Nephron (organoid): ENCODE data around the gene MDFIC2.

Experiments used
- H3K27ac Mint-ChIP-seq, 3 experiments: 2 replicates each; pipeline ENCODE4 v1.8.0; 2020; ENCODE audit warnings: mixed read lengths in 3 of 3, mild to moderate bottlenecking in 2 of 3, moderate library complexity in 1 of 3
- H3K27me3 Mint-ChIP-seq: 2 replicates; pipeline ENCODE4 v1.8.0; 2021; ENCODE audit warnings: low read depth, mild to moderate bottlenecking, moderate library complexity, mixed read lengths
- H3K36me3 Mint-ChIP-seq: 2 replicates; pipeline ENCODE4 v1.8.0; 2020; ENCODE audit warnings: low read depth, mixed read lengths
- H3K4me1 Mint-ChIP-seq: 2 replicates; pipeline ENCODE4 v1.8.0; 2020; ENCODE audit warnings: mixed read lengths
- H3K4me3 Mint-ChIP-seq, 3 experiments: 2 replicates each; pipeline ENCODE4 v1.8.0; 2020; ENCODE audit warnings: mild to moderate bottlenecking in 3 of 3, mixed read lengths in 3 of 3, moderate library complexity in 2 of 3
- H3K9me3 Mint-ChIP-seq: 2 replicates; pipeline ENCODE4 v1.8.0; 2020; ENCODE audit warnings: mixed read lengths
- TF ChIP-seq, protein P1 (sequence below), 3 experiments: fragments of 200-600 bp; sonication (generic); IDR thresholded peaks; one replicate each; pipeline ENCODE4 v1.5.0; 2021; ENCODE audit warnings: antibody characterized with exemption in 3 of 3; ENCODE audit not compliant: unreplicated experiment in 3 of 3

The MDFIC2 gene

DNA sequence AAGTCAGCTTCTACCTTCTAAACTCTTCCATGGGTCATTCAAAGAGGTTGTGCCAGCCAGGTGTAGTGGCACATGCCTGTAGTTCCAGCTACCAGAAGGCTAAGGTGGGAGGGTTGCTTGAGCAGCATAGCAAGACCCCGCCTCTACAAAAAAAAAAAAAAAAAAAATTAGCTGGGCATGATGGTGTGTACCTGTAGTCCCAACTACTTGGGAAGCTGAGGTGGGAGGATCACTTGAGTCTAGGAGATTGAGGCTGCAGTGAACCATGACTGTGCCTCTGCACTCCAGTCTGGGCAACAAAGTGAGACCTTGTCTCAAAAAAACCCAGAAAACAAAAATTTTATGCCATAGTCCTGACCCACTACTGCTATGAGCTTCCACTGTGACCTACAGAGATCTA is 126.8 kb downstream of the MDFIC2 start:
- Mint-ChIP-seq H3K27me3 (no peaks in the 10 kb centered on the region), H3K36me3 (no peaks in the 10 kb centered on the region), H3K27ac (no peak overlapping the region), H3K9me3 (no peaks in the 10 kb centered on the region), H3K4me1 (peaks cover 10% of the 10 kb centered on the region), H3K4me3 (no peak overlapping the region)
- TF ChIP-seq, protein P1, sequence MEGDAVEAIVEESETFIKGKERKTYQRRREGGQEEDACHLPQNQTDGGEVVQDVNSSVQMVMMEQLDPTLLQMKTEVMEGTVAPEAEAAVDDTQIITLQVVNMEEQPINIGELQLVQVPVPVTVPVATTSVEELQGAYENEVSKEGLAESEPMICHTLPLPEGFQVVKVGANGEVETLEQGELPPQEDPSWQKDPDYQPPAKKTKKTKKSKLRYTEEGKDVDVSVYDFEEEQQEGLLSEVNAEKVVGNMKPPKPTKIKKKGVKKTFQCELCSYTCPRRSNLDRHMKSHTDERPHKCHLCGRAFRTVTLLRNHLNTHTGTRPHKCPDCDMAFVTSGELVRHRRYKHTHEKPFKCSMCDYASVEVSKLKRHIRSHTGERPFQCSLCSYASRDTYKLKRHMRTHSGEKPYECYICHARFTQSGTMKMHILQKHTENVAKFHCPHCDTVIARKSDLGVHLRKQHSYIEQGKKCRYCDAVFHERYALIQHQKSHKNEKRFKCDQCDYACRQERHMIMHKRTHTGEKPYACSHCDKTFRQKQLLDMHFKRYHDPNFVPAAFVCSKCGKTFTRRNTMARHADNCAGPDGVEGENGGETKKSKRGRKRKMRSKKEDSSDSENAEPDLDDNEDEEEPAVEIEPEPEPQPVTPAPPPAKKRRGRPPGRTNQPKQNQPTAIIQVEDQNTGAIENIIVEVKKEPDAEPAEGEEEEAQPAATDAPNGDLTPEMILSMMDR (IDR thresholded peaks at IDR 0.05; ENCODE audit: unreplicated experiment in 3 of 3) = no peak

DNA sequence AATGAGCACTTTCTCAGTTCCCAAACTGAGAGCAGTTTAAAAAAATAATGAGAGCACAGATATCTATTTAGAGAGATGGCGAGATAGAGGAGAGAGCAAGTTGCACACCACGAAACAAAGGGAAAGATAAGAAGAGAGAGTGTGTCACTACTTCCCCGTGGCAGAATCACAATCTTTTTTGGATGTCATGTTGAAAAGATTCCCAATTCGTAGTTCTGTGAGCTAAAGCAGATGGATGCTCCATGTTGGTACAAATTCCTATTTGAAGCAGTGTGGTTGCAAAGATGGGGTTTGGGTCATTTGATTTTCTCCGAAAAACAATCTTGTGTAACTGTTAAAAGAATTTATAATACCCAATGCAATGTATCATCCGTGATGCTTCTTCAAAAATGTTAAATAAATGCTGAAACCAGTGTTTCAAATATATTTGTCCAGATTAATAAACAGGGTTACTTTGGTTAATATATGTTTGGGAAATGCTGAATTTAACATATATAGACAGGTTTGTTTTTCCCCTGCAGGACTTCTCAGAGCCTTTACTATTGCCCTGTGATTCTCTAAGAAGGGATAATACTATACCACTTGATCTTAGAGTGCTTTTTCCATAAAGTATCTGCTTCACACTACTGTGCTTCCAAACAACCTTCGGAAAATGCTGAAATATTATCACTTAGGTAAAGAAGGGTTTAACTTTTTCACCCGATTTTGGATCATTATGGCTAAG is 128.5 kb downstream of the MDFIC2 start:
- no peaks in the 10 kb centered on the region for H3K36me3 Mint-ChIP-seq
- peaks cover 10% of the 10 kb centered on the region for H3K4me1 Mint-ChIP-seq
- H3K27ac Mint-ChIP-seq = no peak overlapping the region
- H3K27me3 Mint-ChIP-seq = no peaks in the 10 kb centered on the region
- TF ChIP-seq, protein P1 (IDR thresholded peaks at IDR 0.05; ENCODE audit: unreplicated experiment in 3 of 3) = no peak
- H3K4me3 Mint-ChIP-seq = no peak overlapping the region
- H3K9me3 Mint-ChIP-seq = no peaks in the 10 kb centered on the region

DNA sequence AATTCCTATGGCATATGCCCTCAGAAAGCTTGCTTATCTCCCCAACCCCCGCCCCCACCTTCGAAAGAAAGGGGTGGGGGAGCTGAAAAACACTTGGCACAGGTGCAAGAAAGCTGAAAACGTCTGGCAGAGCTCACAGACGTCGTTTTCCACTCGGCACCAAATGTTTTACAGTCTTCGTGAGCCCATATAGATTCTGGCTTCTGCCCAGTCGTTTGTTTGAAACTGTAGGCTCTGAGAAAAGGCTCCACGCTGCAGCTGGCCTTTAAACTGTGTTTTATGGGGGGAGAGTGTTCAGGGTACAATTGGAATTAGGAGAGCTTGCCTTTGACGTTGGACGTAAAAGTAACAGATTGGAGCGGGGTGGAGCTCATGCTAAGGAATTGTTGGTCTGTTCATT is 130.3 kb downstream of the MDFIC2 start:
- H3K4me3 Mint-ChIP-seq = no peak overlapping the region
- TF ChIP-seq, protein P1 (IDR thresholded peaks at IDR 0.05; ENCODE audit: unreplicated experiment in 3 of 3) = no peak
- no peaks in the 10 kb centered on the region for H3K27me3 Mint-ChIP-seq
- H3K9me3 Mint-ChIP-seq = no peaks in the 10 kb centered on the region
- no peaks in the 10 kb centered on the region for H3K36me3 Mint-ChIP-seq
- H3K4me1 Mint-ChIP-seq = peaks cover 10% of the 10 kb centered on the region
- H3K27ac Mint-ChIP-seq = peak overlapping the region in 1 of 3 experiments; percentile 8

DNA sequence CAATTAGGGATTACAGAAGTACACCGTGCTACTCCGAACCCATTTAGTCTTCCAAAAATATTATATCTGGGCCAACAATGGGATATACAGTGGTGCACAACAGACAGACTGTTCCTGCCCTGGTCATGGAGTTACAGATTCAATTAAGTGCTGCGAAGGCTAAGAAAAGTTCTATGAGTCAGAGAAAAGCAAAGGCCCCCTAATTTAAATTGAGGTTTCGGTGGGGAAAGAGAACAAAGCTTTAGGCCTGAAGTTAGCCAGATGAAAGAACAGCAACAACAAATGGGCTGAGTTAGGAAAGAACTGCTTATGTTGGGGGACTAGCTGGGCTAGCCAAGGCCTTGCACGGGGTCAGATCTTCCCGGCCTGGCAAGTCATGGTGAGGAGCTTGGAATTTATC is 131.8 kb downstream of the MDFIC2 start:
- no peaks in the 10 kb centered on the region for H3K27me3 Mint-ChIP-seq
- H3K4me3 Mint-ChIP-seq = no peak overlapping the region
- TF ChIP-seq, protein P1 (IDR thresholded peaks at IDR 0.05; ENCODE audit: unreplicated experiment in 3 of 3) = no peak
- peaks cover 10% of the 10 kb centered on the region for H3K4me1 Mint-ChIP-seq
- H3K27ac Mint-ChIP-seq = no peak overlapping the region
- H3K36me3 Mint-ChIP-seq = no peaks in the 10 kb centered on the region
- H3K9me3 Mint-ChIP-seq = no peaks in the 10 kb centered on the region

DNA sequence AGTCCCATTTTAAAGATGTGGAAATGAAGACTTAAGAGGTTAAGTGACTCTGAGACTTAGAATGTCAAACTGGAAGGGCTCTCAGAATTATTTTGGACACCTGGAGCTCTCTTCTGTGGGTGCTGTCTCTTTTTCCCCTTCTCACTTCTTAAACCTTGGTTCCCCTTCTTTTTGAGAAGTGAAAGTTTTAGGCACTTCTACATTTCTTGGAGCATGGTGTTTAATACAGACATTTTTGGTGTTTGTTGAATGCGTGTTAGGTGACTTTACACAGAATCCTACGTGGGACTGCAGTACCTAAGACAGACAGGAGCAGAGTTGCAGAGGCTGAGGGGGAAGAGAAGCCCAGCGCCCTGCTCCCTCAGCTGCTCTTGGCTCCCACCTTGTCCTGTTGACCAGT is 133.3 kb downstream of the MDFIC2 start:
- Mint-ChIP-seq H3K9me3 (no peaks in the 10 kb centered on the region), H3K27ac (no peak overlapping the region), H3K4me1 (peaks cover 10% of the 10 kb centered on the region), H3K4me3 (no peak overlapping the region), H3K36me3 (no peaks in the 10 kb centered on the region), H3K27me3 (no peaks in the 10 kb centered on the region)
- TF ChIP-seq, protein P1 (IDR thresholded peaks at IDR 0.05; ENCODE audit: unreplicated experiment in 3 of 3) = no peak
